ENCODE data around the gene FMO5. TPM values are rescaled to one million over a fixed set of nuclear protein-coding genes. Genes with fewer than 3 reads are reported as not detected.

Gene FMO5
- total RNA-seq, 4 donors from 2014 or later = 1.1 to 8.6 (median 2.2) TPM

GRCh38 chr1:147189514-147189913 is 35.6 kb downstream of the FMO5 start:
- H3K9me3 ChIP-seq = no peaks in the 10 kb centered on the region
- no peaks in the 10 kb centered on the region for H3K27me3 ChIP-seq
- no peak for ATAC-seq
- no peak overlapping the region for H3K27ac ChIP-seq
- no peaks in the 10 kb centered on the region for H3K4me1 ChIP-seq
- H3K4me3 ChIP-seq = no peak overlapping the region
- TF ChIP-seq CTCF (IDR thresholded peaks at IDR 0.05) (no peak), POLR2AphosphoS5 (IDR thresholded peaks at IDR 0.05) (no peak), EP300 (IDR thresholded peaks at IDR 0.05) (no peak), POLR2A (IDR thresholded peaks at IDR 0.05) (no peak)
- 80 to 88% methylated on average over 2 of the region's 2 CpGs for WGBS, 2 donors (ENCODE audit: low coverage in 1 of 2)
- H3K36me3 ChIP-seq = no peaks in the 10 kb centered on the region

DNA sequence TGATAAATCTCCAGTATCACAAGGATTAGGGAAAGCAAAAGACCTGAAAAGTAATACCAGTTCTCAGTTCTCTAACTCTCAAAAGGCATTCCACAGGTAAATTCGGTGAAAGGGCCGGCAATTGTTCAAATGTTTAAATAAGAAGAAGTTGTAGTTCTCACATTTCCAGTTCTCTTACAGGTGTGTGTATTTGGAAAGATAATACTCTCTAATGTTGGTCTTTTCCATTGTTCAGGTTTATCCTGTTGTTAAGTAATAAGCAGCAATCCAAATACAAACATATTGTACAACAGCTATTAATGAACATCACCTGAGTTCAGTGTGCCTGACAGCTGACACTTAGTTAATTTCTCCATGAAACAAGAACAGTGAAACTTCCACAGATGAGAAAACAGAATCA is 39.7 kb downstream of the FMO5 start:
- Histone ChIP-seq H3K36me3 (no peaks in the 10 kb centered on the region), H3K9me3 (no peaks in the 10 kb centered on the region), H3K4me3 (no peak overlapping the region), H3K27me3 (no peaks in the 10 kb centered on the region), H3K4me1 (no peaks in the 10 kb centered on the region), H3K27ac (no peak overlapping the region)
- no peak for ATAC-seq
- WGBS, 2 donors (ENCODE audit: low coverage in 1 of 2) = 92 to 93% methylated on average over 2 of the region's 2 CpGs
- TF ChIP-seq CTCF (IDR thresholded peaks at IDR 0.05) (no peak), POLR2A (IDR thresholded peaks at IDR 0.05) (no peak), POLR2AphosphoS5 (IDR thresholded peaks at IDR 0.05) (no peak), EP300 (IDR thresholded peaks at IDR 0.05) (no peak)

DNA sequence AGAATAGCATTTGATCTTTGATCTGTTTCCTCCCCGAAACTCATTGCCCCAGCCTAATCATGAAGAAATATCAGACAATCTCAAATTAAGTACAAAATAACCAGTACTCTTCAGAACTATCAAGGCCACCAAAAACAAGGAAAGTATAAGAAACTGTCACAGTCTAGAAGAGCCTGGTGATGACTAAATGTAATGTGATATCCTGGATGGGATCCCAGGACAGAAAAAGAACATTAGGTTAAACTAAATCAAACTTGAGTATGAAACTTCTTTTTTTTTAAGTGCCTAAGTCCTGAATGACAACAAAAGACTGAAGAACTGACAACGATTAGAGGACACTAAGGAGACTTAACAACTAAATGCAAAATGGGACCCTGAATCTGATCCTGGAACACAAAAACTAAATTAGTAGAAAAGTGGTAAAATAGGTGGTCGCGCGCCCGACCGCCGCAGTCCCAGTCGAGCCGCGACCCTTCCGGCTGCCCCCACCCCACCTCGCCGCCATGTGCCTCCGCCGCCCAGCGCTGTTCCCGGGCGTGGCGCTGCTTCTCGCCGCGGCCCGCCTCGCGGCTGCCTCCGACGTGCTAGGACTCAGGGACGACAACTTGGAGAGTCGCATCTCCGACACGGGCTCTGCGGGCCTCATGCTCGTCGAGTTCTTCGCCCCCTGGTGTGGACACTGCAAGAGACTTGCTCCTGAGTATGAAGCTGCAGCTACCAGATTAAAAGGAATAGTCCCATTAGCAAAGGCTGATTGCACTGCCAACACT is 47.3 kb downstream of the FMO5 start:
- Histone ChIP-seq H3K36me3 (peaks cover 0 to 9% of the 10 kb centered on the region in 2 donors), H3K4me3 (peak overlapping the region in 1 of 2 donors; percentile 33), H3K27ac (peak overlapping the region in 2 of 4 donors; percentile 53 to 55), H3K9me3 (no peaks in the 10 kb centered on the region), H3K4me1 (peaks cover 0 to 23% (median 3%) of the 10 kb centered on the region in 3 donors), H3K27me3 (no peaks in the 10 kb centered on the region)
- TF ChIP-seq EP300 (IDR thresholded peaks at IDR 0.05) = no peak
- no peak for TF ChIP-seq CTCF (IDR thresholded peaks at IDR 0.05)
- no peak for TF ChIP-seq POLR2AphosphoS5 (IDR thresholded peaks at IDR 0.05)
- TF ChIP-seq POLR2A (IDR thresholded peaks at IDR 0.05) = no peak
- WGBS, 2 donors (ENCODE audit: low coverage in 1 of 2) = 21 to 33% methylated on average over 8 to 12 of the region's 36 CpGs
- no peak for ATAC-seq

DNA sequence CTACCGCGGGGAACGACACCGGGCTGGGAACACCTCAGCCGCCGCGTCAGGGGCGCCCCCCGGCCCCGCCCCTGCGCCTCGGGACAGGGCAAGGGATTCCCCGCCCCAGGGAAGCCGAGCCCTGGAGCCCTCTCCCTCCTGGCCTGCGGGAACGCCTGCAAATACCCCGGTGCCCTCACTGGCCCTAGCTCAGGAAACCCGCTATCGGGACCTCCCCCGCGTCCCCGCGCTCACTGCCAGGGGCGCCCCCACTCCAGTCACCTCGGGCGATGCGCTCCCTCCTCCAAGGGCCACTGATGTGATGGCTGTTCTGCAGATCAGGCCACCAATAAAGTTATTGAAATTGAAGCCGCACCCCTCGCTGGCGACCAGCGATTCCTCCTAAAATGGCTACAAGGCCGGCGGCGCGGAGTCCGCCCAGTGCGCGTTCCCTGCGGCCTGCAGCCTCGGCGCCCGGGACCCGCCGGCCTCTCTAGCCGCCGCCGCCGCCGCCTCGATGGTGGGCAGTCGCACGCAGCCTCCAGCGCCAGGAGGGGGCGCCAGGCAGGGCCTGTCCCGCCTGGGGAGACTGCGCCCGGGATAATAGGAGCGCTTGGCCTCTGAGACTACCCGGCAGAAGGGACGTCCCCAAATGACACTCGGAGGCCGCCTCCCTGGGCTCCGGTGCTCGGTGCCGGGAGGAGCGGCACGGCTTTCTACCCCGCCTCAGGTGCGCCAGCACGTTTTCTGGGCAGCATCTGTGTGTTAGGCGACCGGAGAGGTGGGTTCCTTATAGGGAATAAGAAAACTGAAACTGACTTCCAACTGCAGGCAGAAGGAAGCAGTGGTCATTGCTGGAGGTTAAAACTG is 52.7 kb downstream of the FMO5 start, which contains the start of gene PRKAB2:
PRKAB2 (minus strand) TSS at position 303 of the 849 bp plus-strand sequence. CDS start 326 bp downstream, outside the sequence.
- ATAC-seq = peak; percentile 98
- TF ChIP-seq POLR2AphosphoS5 (IDR thresholded peaks at IDR 0.05) (peak; percentile 87), EP300 (IDR thresholded peaks at IDR 0.05) (no peak), CTCF (IDR thresholded peaks at IDR 0.05) (peak; percentile 92 to 96 (median 93)), POLR2A (IDR thresholded peaks at IDR 0.05) (peak; percentile 37 to 62)
- 0% methylated on average over 2 to 11 of the region's 72 CpGs for WGBS, 2 donors (ENCODE audit: low coverage in 1 of 2)
- no peaks in the 10 kb centered on the region for H3K9me3 ChIP-seq
- peaks cover 0 to 53% (median 3%) of the 10 kb centered on the region in 3 donors for H3K4me1 ChIP-seq
- H3K4me3 ChIP-seq = peak within 1 kb of the TSS; percentile 79 to 95
- no peaks in the 10 kb centered on the region for H3K27me3 ChIP-seq
- H3K27ac ChIP-seq = peak within 1 kb of the TSS; percentile 84 to 96 (median 94)
- peaks cover 0 to 9% of the 10 kb centered on the region in 2 donors for H3K36me3 ChIP-seq
